ENCODE data around the gene ESR1. TPM values are rescaled to one million over a fixed set of nuclear protein-coding genes. Genes with fewer than 3 reads are reported as not detected.
"Not testable (repeated sequence)": the region's sequence is repeated elsewhere in the genome, so short reads cannot be mapped to it uniquely, and the experiment has no call there.

ESR1 gene
- total RNA-seq, 1 donor from 2014 or later = not detected

DNA sequence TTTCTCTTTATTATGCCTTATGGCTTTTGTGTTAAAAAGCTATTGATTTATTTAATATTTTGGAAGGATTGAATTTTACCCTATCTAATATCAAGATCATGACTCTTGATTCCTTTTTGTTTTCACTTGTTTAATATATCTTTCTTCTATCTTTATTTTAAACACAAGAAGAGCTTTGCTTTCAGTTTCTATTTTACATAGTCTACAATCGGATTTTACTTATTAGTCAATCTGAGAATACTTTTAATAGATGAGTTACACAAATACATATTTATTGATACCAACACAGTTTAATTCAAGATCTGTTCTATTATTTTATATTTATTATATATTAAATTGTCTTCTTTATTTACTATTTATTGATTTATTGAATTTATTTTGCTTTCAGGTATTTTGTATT lies 218.8 kb downstream of the ESR1 start:
- Mint-ChIP-seq H3K4me3 (ENCODE audit: low read depth) (no peak overlapping the region), H3K36me3 (ENCODE audit: insufficient read depth) (no peaks in the 10 kb centered on the region)
- no peak for DNase-seq (ENCODE audit: low spot score, unreplicated experiment)

DNA sequence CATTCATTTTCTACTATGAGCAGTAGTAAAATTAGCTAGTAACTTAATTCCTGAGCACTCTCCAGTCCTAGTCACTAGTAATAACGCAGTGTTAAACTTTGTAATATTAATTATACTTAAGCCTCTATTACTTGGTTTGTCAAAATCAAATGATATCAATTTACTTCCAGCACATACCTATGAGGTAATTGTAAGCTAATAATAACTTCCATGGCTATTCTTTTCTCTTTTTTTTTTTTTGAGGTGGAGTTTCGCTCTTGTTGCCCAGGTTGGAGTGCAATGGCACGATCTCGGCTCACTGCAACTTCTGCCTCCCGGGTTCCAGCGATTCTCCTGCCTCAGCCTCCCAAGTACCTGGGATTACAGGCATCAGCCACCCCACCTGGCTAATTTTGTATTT lies 219.3 kb downstream of the ESR1 start:
- not testable (repeated sequence) for H3K4me3 Mint-ChIP-seq (ENCODE audit: low read depth)
- peaks cover 14% of the 10 kb centered on the region for H3K9me3 Mint-ChIP-seq (ENCODE audit: low read depth)

More for the DNA sequence above, 218.8 kb downstream of the ESR1 start:
- Mint-ChIP-seq H3K27me3 (no peaks in the 10 kb centered on the region), H3K27ac (no peak overlapping the region), H3K9me3 (ENCODE audit: low read depth) (peaks cover 14% of the 10 kb centered on the region), H3K4me1 (ENCODE audit: low read depth) (no peaks in the 10 kb centered on the region)
- TF ChIP-seq, protein P1, sequence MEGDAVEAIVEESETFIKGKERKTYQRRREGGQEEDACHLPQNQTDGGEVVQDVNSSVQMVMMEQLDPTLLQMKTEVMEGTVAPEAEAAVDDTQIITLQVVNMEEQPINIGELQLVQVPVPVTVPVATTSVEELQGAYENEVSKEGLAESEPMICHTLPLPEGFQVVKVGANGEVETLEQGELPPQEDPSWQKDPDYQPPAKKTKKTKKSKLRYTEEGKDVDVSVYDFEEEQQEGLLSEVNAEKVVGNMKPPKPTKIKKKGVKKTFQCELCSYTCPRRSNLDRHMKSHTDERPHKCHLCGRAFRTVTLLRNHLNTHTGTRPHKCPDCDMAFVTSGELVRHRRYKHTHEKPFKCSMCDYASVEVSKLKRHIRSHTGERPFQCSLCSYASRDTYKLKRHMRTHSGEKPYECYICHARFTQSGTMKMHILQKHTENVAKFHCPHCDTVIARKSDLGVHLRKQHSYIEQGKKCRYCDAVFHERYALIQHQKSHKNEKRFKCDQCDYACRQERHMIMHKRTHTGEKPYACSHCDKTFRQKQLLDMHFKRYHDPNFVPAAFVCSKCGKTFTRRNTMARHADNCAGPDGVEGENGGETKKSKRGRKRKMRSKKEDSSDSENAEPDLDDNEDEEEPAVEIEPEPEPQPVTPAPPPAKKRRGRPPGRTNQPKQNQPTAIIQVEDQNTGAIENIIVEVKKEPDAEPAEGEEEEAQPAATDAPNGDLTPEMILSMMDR (IDR thresholded peaks at IDR 0.05; ENCODE audit: unreplicated experiment) = no peak

DNA sequence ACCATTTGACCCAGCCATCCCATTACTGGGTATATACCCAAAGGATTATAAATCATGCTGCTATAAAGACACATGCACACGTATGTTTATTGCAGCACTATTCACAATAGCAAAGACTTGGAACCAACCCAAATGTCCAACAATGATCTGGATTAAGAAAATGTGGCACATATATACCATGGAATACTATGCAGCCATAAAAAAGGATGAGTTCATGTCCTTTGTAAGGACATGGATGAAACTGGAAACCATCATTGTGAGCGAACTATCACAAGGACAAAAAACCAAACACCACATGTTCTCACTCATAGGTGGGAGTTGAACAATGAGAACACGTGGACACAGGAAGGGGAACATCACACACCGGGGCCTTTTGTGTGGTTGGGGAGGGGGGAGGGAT lies 226.3 kb downstream of the ESR1 start:
- DNase-seq (ENCODE audit: low spot score, unreplicated experiment); H3K27ac Mint-ChIP-seq; H3K36me3 Mint-ChIP-seq (ENCODE audit: insufficient read depth); H3K4me1 Mint-ChIP-seq (ENCODE audit: low read depth); H3K4me3 Mint-ChIP-seq (ENCODE audit: low read depth); H3K27me3 Mint-ChIP-seq: not testable (repeated sequence)
- H3K9me3 Mint-ChIP-seq (ENCODE audit: low read depth) = peaks cover 14% of the 10 kb centered on the region

More for the DNA sequence above, 219.3 kb downstream of the ESR1 start:
- not testable (repeated sequence) for H3K27ac Mint-ChIP-seq; DNase-seq (ENCODE audit: low spot score, unreplicated experiment); H3K27me3 Mint-ChIP-seq; H3K4me1 Mint-ChIP-seq (ENCODE audit: low read depth); H3K36me3 Mint-ChIP-seq (ENCODE audit: insufficient read depth)

DNA sequence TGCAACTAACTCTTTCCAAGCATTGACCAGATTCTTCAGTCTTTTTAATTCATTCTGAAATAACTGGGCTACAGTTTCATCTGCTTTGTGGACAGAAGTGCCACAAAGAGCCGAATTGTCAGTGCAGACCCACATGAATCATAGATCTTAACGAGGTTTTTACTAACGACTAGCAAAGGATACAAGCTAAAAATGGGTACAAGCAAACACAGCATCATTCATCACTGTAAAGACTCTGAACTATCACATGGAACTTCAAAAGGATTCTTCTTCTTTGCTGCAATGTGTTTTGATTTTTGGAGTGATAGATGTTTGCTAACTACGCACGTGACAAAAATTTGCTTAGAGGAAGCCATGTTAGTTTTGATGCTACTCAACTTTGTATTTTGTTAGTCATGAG lies 227.1 kb downstream of the ESR1 start:
- peaks cover 9% of the 10 kb centered on the region for H3K9me3 Mint-ChIP-seq (ENCODE audit: low read depth)

DNA sequence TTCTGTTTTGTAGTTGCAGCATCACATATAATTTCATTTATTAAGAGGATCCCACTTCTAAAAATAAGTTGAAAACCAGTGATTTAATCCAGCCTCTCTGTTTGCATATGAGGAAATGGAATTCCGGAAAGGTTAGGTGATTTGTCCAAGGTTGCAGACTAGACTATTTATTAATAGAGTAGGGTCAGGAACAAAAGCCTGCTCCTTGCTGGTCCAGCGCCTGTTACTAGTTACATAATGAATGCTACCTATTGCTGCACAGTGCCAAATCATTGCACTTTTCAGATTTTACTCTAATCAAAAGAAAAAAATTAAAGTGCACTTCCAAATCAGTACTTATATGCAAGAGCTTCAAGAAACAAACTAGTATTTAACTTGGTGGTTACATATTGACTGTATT lies 238.6 kb downstream of the ESR1 start:
- H3K27ac Mint-ChIP-seq = no peak overlapping the region
- DNase-seq (ENCODE audit: low spot score, unreplicated experiment) = no peak
- H3K9me3 Mint-ChIP-seq (ENCODE audit: low read depth) = peaks cover 6% of the 10 kb centered on the region
- no peaks in the 10 kb centered on the region for H3K27me3 Mint-ChIP-seq
- H3K36me3 Mint-ChIP-seq (ENCODE audit: insufficient read depth) = no peaks in the 10 kb centered on the region
- TF ChIP-seq, protein P1 (IDR thresholded peaks at IDR 0.05; ENCODE audit: unreplicated experiment) = no peak
- no peaks in the 10 kb centered on the region for H3K4me1 Mint-ChIP-seq (ENCODE audit: low read depth)
- H3K4me3 Mint-ChIP-seq (ENCODE audit: low read depth) = no peak overlapping the region

More for the DNA sequence above, 227.1 kb downstream of the ESR1 start:
- H3K36me3 Mint-ChIP-seq (ENCODE audit: insufficient read depth) = no peaks in the 10 kb centered on the region
- no peaks in the 10 kb centered on the region for H3K27me3 Mint-ChIP-seq
- no peak for DNase-seq (ENCODE audit: low spot score, unreplicated experiment)
- no peak overlapping the region for H3K27ac Mint-ChIP-seq
- H3K4me1 Mint-ChIP-seq (ENCODE audit: low read depth) = no peaks in the 10 kb centered on the region
- H3K4me3 Mint-ChIP-seq (ENCODE audit: low read depth) = no peak overlapping the region
- TF ChIP-seq, protein P1 (IDR thresholded peaks at IDR 0.05; ENCODE audit: unreplicated experiment) = no peak

DNA sequence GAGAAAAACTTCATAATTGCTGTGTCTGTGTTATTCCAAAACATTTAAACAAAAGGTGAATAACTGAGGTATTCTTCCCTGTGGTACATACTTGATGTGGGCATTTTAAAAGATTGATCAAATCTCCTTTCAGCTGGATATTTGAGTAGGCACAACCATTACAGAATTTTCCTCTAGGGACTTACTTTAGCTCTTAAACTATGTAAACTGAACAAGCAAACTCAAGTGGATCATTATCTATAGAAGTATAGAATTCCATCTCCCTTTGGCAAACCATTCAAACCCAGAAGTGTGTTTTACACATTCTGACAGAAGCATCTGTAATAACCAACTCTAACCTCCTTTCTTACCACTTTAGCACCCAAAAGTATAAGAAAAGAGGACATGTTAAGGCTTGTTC lies 241.4 kb downstream of the ESR1 start:
- Mint-ChIP-seq H3K27me3 (no peaks in the 10 kb centered on the region), H3K4me3 (ENCODE audit: low read depth) (no peak overlapping the region), H3K9me3 (ENCODE audit: low read depth) (no peaks in the 10 kb centered on the region), H3K36me3 (ENCODE audit: insufficient read depth) (no peaks in the 10 kb centered on the region), H3K27ac (no peak overlapping the region), H3K4me1 (ENCODE audit: low read depth) (no peaks in the 10 kb centered on the region)
- TF ChIP-seq, protein P1 (IDR thresholded peaks at IDR 0.05; ENCODE audit: unreplicated experiment) = no peak
- no peak for DNase-seq (ENCODE audit: low spot score, unreplicated experiment)
